Pancreas (tissue), 10 donors: Measurements from ENCODE around the gene ANKS1B. TPM values are rescaled to one million over a fixed set of nuclear protein-coding genes. Genes with fewer than 3 reads are reported as not detected.

Source experiments
- ATAC-seq, 4 donors: fragments of 200-7000 bp; cut with Tn5 transposase; one replicate each; pipeline versions ENCODE4 v1.8.0 to v1.9.1; 2020; ENCODE audit warnings: mild to moderate bottlenecking in 4 of 4, moderate library complexity in 4 of 4
- DNase-seq, 6 donors: peaks; one replicate each; pipeline ENCODE4 v3.0.0-alpha.2; 2020
- FAIRE-seq: peaks from 2 replicates; lab custom pipeline; 2012; peaks lifted over from hg19 to GRCh38; lab: Jason Lieb, UNC
- H3K27ac ChIP-seq, 4 donors: fragments of 200-600 bp; sonication (generic); 1 replicate in 3 of 4; 2 replicates in 1 of 4; pipeline versions ENCODE4 v1.5.0 to v1.8.0; 2020
- H3K27me3 ChIP-seq, 4 donors: fragments of 200-600 bp; one replicate each; pipeline ENCODE4 v1.8.0; 2021
- H3K36me3 ChIP-seq, 3 donors: fragments of 200-600 bp; sonication (generic) in 1 of 3; one replicate each; pipeline versions ENCODE4 v1.5.0 to v1.8.0; 2020 to 2021
- H3K4me1 ChIP-seq, 3 donors: fragments of 200-600 bp; one replicate each; pipeline ENCODE4 v1.8.0; 2021
- H3K4me3 ChIP-seq, 4 donors: fragments of 200-600 bp; sonication (generic) in 2 of 4; one replicate each; pipeline versions ENCODE4 v1.5.0 to v1.8.0; 2020 to 2021
- H3K9me3 ChIP-seq, 4 donors: fragments of 200-600 bp; one replicate each; pipeline ENCODE4 v1.8.0; 2021
- CTCF ChIP-seq, 4 donors: fragments of 200-600 bp; sonication (generic) in 3 of 4; IDR thresholded peaks; one replicate each; pipeline versions ENCODE4 v1.5.0 to v1.8.0; 2021; ENCODE audit warnings: antibody characterized with exemption in 4 of 4
- WGBS, 2 donors: extraction: QIAGEN DNeasy Blood & Tissue Kit; methylation state at CpG; one replicate each; pipeline ENCODE4 v1.1.7; 2013; 5-methylcytosine and 5-hydroxymethylcytosine counted together
- intact Hi-C, 3 donors: fragments of 100-400 bp; cut with DNase I; formaldehyde crosslinking; loops; one replicate each; pipeline versions ENCODE4 v1.11.1 to v1.14.2; 2022
- polyA plus RNA-seq, 2 donors: library from polyadenylated mRNA; stranded (reverse); fragments of 200-250 nt; gene quantifications; one replicate each; pipeline ENCODE4 v1.2.3, GENCODE V29; 2013
- total RNA-seq, 6 donors: library from RNA; stranded (reverse); fragmentation: NEBNext Ultra II Directional in 4 of 6; extraction: Animal tissue kit (Norgen Biotek cat#: 25700) in 4 of 6; gene quantifications; one replicate each; pipeline versions ENCODE4 v1.2.1 to v1.2.4, GENCODE V29; 2021 to 2023
- donor health status: healthy with polysubstance abuse.
- donor health status: DM: no; HTN: no; CAD: no; lungs with moderate emphysema.
- donor health status: DM: no; HTN: no; CAD: no.
- donor health status: control.
- donor health status: control.
- donor health status: Bipolar disorder and iron deficiency.
- donor health status: DM: yes; HTN: yes; CAD: no.
- donor health status: DM: no; HTN: no; CAD: no.
- donor health status: DM: no; HTN: no; CAD: no.
- donor health status: DM: yes; HTN: yes; CAD: no.

The ANKS1B gene
- total and polyA plus RNA-seq, 8 donors: 0.49 to 3.2 (median 1.9) TPM

GRCh38 chr12:98864363-98864762, 1120.4 kb downstream of the ANKS1B start:
- intact Hi-C loops: no loop called here
- TF ChIP-seq CTCF (IDR thresholded peaks at IDR 0.05): no peak
- H3K36me3 ChIP-seq: no peaks in the 10 kb centered on the region
- DNase-seq (no peak), ATAC-seq (no peak), FAIRE-seq (no peak)
- no peaks in the 10 kb centered on the region for H3K9me3 ChIP-seq
- 0 to 91% methylated on average over 1 of the region's 1 CpG for WGBS, 2 donors
- no peaks in the 10 kb centered on the region for H3K27me3 ChIP-seq
- H3K27ac ChIP-seq: no peak overlapping the region
- no peak overlapping the region for H3K4me3 ChIP-seq
- no peaks in the 10 kb centered on the region for H3K4me1 ChIP-seq

- Histone ChIP-seq H3K27me3 (no peaks in the 10 kb centered on the region), H3K4me1 (no peaks in the 10 kb centered on the region), H3K4me3 (no peak overlapping the region), H3K9me3 (no peaks in the 10 kb centered on the region), H3K27ac (no peak overlapping the region), H3K36me3 (no peaks in the 10 kb centered on the region)
- WGBS, 2 donors: 49 to 59% methylated on average over 3 of the region's 3 CpGs
- ATAC-seq: no peak
- FAIRE-seq: no peak
- intact Hi-C loops: no loop called here
- no peak for DNase-seq
- TF ChIP-seq CTCF (IDR thresholded peaks at IDR 0.05): no peak
Observed at GRCh38 chr12:98863167-98863566, 1121.6 kb downstream of the ANKS1B start.

GRCh38 chr12:98861251-98861650, 1123.5 kb downstream of the ANKS1B start:
- DNase-seq (no peak), FAIRE-seq (no peak)

GRCh38 chr12:98856897-98857540, 1127.7 kb downstream of the ANKS1B start:
- Histone ChIP-seq H3K9me3 (no peaks in the 10 kb centered on the region), H3K36me3 (no peaks in the 10 kb centered on the region), H3K27ac (no peak overlapping the region), H3K27me3 (no peaks in the 10 kb centered on the region), H3K4me1 (no peaks in the 10 kb centered on the region), H3K4me3 (no peak overlapping the region)
- intact Hi-C loops: no loop called here
- TF ChIP-seq CTCF (IDR thresholded peaks at IDR 0.05): no peak
- DNase-seq (no peak), ATAC-seq (no peak), FAIRE-seq (no peak)
- WGBS, 2 donors: 46 to 50% methylated on average over 4 of the region's 4 CpGs

More at GRCh38 chr12:98861251-98861650, 1123.5 kb downstream of the ANKS1B start:
- intact Hi-C loops: no loop called here
- H3K27ac ChIP-seq: no peak overlapping the region
- TF ChIP-seq CTCF (IDR thresholded peaks at IDR 0.05): no peak
- no peaks in the 10 kb centered on the region for H3K4me1 ChIP-seq
- H3K9me3 ChIP-seq: no peaks in the 10 kb centered on the region
- H3K36me3 ChIP-seq: no peaks in the 10 kb centered on the region
- 73 to 76% methylated on average over 2 of the region's 2 CpGs for WGBS, 2 donors
- H3K27me3 ChIP-seq: no peaks in the 10 kb centered on the region
- no peak for ATAC-seq
- H3K4me3 ChIP-seq: no peak overlapping the region

- TF ChIP-seq CTCF (IDR thresholded peaks at IDR 0.05): no peak
- FAIRE-seq (no peak), DNase-seq (no peak), ATAC-seq (no peak)
- Histone ChIP-seq H3K4me3 (no peak overlapping the region), H3K4me1 (no peaks in the 10 kb centered on the region), H3K27me3 (no peaks in the 10 kb centered on the region), H3K9me3 (no peaks in the 10 kb centered on the region), H3K36me3 (no peaks in the 10 kb centered on the region), H3K27ac (no peak overlapping the region)
- intact Hi-C loops: no loop called here
- WGBS, 2 donors: 82% methylated on average over 2 of the region's 2 CpGs
Observed at GRCh38 chr12:98852181-98852580, 1132.6 kb downstream of the ANKS1B start.
